GM12872 (cell line): ENCODE results near the gene KRTAP12-1.

Experiments
- TF ChIP-seq, protein P1 (sequence below): IDR thresholded peaks from 3 replicates; pipeline ENCODE4 v1.5.1; 2011; ENCODE audit warnings: low read depth, mild to moderate bottlenecking, low read length, moderate library complexity; ENCODE audit not compliant: insufficient read depth

Gene KRTAP12-1

DNA sequence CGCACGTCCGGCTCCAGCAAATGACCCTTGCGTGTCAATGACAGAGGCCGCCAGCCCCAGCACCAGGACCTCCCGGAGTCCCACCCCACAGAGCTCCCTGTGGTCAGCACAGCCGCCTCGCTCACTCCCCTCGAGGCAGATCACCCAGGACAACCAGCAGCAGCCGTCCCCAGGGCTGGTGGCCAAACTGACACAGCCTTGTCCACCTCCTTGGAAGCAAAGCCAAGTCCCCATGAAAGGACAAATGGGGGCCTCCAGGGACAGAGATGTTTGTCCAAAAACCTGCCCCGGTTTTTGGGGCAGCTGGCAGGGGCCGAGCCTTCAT is 42.7 kb downstream of the KRTAP12-1 start:
- TF ChIP-seq, protein P1, sequence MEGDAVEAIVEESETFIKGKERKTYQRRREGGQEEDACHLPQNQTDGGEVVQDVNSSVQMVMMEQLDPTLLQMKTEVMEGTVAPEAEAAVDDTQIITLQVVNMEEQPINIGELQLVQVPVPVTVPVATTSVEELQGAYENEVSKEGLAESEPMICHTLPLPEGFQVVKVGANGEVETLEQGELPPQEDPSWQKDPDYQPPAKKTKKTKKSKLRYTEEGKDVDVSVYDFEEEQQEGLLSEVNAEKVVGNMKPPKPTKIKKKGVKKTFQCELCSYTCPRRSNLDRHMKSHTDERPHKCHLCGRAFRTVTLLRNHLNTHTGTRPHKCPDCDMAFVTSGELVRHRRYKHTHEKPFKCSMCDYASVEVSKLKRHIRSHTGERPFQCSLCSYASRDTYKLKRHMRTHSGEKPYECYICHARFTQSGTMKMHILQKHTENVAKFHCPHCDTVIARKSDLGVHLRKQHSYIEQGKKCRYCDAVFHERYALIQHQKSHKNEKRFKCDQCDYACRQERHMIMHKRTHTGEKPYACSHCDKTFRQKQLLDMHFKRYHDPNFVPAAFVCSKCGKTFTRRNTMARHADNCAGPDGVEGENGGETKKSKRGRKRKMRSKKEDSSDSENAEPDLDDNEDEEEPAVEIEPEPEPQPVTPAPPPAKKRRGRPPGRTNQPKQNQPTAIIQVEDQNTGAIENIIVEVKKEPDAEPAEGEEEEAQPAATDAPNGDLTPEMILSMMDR, result no peak

DNA sequence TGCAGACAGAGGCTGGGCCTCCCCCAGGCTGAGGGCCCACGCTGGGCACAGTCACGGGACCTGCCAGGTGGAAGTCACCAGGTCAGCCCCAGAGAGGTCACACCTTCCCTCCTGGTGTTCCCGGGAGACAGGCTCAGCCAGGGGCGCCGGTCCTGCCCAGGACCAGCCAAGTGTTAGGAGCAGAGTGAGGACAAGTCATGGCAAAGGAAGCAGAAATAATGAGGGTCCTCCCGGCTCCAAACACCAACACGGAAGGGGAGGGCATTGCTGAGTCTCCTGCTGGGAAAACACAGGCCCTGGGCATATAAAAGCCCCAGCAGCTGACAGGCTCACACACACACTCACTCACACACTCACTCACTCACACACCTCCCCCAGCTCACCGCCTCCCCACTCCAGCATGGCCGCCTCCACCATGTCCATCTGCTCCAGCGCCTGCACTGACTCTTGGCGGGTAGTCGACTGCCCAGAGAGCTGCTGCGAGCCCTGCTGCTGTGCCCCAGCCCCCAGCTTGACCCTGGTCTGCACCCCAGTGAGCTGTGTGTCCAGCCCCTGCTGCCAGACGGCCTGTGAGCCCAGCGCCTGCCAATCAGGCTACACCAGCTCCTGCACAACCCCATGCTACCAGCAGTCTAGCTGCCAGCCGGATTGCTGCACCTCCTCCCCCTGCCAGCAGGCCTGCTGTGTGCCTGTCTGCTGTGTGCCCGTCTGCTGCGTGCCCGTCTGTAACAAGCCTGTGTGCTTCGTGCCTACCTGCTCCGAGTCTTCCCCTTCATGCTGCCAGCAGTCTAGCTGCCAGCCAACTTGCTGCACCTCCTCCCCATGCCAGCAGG is 44.7 kb downstream of the KRTAP12-1 start, which contains the start of gene KRTAP10-10:
TSS of gene KRTAP10-10 (plus strand) at position 339 of the 833 bp plus-strand sequence. CDS start at position 401, 62 bp downstream.
- TF ChIP-seq, protein P1, result no peak

DNA sequence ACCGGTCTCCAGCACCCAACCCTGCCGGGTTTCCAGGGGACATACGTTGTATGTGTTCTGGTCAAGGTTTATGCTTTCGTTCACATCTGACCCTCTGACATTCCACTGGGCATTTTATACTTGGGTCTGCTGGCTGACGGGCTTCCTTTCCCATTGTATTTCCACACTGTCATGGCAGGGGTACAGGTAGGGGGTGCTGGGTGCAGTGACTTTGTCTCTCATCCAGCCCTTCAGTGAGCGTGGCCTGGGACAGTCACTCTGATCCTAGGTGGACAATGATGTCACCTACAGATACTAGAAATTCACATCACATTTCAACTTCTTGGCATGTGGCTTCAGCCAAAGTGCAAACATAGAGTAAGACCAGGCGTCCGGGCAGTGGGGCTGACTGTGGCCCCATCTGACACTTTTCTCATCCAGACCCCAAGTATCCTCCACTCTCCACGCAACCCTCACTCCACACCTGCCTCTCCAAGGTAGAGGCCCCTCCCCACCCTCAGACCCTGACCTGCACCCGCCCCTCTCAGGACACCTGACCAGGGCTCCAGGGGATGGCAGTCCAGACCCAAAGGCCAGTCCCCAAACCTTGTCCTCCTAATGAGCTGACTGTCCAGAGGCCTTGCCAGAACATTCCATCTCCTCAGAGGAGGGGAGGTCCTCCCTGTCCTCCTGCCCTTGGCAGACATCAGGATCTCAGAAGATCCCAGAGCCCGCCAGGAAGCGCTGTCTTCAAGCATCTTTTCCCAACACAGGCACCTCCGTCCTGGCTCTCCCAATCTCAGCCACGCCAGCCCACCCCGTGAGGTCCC is 45.5 kb downstream of the KRTAP12-1 start:
- TF ChIP-seq, protein P1, result no peak

DNA sequence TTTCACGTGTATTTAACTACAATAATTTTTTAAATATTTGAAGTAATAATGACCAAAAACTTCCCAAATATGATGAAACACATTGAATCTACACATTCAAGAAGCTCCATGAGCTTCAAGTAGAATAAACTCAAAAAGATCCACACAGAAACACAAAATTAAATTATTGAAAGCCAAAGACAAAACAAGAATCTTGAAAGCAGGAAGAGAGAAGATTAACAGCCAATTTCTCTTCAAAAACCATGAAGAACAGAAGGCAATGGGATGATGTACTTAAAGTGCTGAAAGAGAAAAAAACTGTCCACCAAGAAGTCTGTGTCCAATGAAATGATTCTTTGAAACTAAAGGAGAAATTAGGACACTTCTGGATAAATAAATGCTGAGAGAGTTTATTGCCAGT is 49.9 kb downstream of the KRTAP12-1 start:
- TF ChIP-seq, protein P1, result no peak
